HG02610 (cell line): ENCODE data around the gene SCIMP.
"Not testable (repeated sequence)": the region's sequence is repeated elsewhere in the genome, so short reads cannot be mapped to it uniquely, and the experiment has no call there.

Experiments
- ATAC-seq: cut with Tn5 transposase; IDR thresholded peaks from one replicate; pipeline ENCODE4 v1.9.1; 2021; ENCODE audit warnings: mild to moderate bottlenecking, moderate library complexity; ENCODE audit not compliant: unreplicated experiment

Gene SCIMP

GRCh38 chr17:5238333-5238732, 3.7 kb upstream of the SCIMP start:
- ATAC-seq: no peak

GRCh38 chr17:5237541-5238016, 2.9 kb upstream of the SCIMP start:
- no peak for ATAC-seq

GRCh38 chr17:5236938-5237540, 2.4 kb upstream of the SCIMP start:
- no peak for ATAC-seq

GRCh38 chr17:5233492-5233891, 1.2 kb downstream of the SCIMP start:
- ATAC-seq: not testable (repeated sequence)

- peak; percentile 38 for ATAC-seq
These were observed 7.5 kb downstream of the SCIMP start for GRCh38 chr17:5226940-5227878.

- ATAC-seq: peak; percentile 41
These were observed 8.8 kb downstream of the SCIMP start for GRCh38 chr17:5225668-5226457.

GRCh38 chr17:5221912-5222311, 12.7 kb downstream of the SCIMP start:
- not testable (repeated sequence) for ATAC-seq

- ATAC-seq: no peak
These were observed 14.6 kb downstream of the SCIMP start for GRCh38 chr17:5220074-5220473.

GRCh38 chr17:5219536-5219935, 15.1 kb downstream of the SCIMP start:
- no peak for ATAC-seq

- not testable (repeated sequence) for ATAC-seq
These were observed 17.1 kb downstream of the SCIMP start for GRCh38 chr17:5217562-5217961.

GRCh38 chr17:5211458-5211857, 23.2 kb downstream of the SCIMP start:
- no peak for ATAC-seq

GRCh38 chr17:5210614-5211252, 23.9 kb downstream of the SCIMP start:
- ATAC-seq: peak; percentile 35

- no peak for ATAC-seq
These were observed 24.6 kb downstream of the SCIMP start for GRCh38 chr17:5210091-5210490.

GRCh38 chr17:5209396-5209795, 25.3 kb downstream of the SCIMP start:
- no peak for ATAC-seq

- ATAC-seq: no peak
These were observed 30.8 kb downstream of the SCIMP start for GRCh38 chr17:5203908-5204294.

GRCh38 chr17:5203178-5203907, 31.3 kb downstream of the SCIMP start:
- no peak for ATAC-seq

GRCh38 chr17:5201011-5201410, 33.6 kb downstream of the SCIMP start:
- ATAC-seq: no peak

- no peak for ATAC-seq
These were observed 34.3 kb downstream of the SCIMP start for GRCh38 chr17:5200360-5200759.

GRCh38 chr17:5198472-5198871, 36.2 kb downstream of the SCIMP start:
- ATAC-seq: no peak

- no peak for ATAC-seq
These were observed 40.3 kb downstream of the SCIMP start for GRCh38 chr17:5194346-5194745.
